ENCODE measurements around the gene OMP. TPM values are rescaled to one million over a fixed set of nuclear protein-coding genes. Genes with fewer than 3 reads are reported as not detected.

Gene OMP
- polyA plus RNA-seq, 3 donors = 0.25 TPM; not detected in 2

DNA sequence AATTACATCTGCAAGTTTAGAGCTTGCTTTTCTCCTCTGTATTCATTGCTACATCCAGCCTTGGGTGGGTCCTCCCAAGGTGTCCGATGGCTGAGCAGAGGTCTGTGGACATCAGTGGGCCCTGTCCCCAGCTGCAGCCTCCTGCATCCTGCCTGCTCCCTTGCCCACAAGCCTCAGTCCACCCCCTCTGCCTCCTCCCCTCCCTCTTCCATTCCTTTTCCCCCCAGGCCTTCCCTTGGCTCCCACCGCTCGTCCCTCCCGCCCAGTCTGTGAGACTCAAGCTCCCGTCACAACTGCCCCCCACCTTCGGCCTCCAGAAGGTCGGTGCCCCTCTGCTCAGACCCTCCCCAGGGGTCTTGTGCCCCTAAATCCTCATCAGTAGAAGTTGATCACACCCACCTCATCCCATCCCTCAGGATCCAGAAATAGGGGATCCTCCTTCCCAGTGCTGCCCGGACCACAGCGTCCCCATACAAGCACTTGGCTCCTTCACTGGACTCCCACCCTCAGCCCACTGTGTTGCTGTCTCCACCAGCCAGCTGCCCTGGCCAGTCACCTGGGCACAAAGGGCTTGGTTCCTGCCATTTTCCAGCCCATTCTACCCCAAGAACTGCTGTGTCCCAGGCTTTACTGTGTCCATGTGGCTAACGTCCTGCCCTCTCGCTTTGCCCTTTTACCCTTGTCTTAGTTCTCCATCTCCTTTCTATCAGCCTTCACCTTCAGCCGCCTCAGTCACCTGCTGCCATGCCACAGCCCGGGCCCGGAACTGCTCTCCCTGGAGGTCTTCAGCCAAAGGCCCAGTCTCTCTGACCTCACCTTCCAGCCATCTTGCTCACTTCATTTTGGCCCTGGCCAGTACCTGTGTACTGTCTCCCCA lies 2.2 kb upstream of the OMP start:
- DNase-seq (ENCODE audit: low read depth in 3 of 3, low spot score in 2 of 3) = no peak

DNA sequence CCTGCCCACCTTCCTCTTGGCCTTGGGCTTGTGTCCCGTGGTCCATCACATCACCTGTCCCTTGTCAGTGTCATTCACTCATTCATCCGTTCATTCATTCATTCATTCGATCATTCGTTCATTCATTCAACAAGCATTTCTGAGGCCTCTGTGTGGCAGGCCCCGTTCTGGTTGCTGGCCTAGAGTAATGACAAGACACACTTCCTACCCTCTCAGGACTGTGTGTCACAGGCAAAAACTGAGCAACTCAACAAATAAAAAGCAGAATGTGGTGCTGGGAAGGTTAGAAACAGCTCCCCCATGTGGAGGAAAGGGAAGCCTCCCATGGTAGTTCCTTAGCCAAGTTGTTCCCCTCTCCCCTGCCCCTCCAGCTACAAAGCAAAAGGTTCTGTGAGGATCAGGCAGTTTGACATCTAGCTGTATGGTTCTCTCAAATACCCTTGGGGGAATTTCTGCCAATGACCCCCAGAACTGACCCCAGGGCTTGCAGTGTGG lies 1.6 kb upstream of the OMP start:
- DNase-seq (ENCODE audit: low read depth in 3 of 3, low spot score in 2 of 3) = no peak

DNA sequence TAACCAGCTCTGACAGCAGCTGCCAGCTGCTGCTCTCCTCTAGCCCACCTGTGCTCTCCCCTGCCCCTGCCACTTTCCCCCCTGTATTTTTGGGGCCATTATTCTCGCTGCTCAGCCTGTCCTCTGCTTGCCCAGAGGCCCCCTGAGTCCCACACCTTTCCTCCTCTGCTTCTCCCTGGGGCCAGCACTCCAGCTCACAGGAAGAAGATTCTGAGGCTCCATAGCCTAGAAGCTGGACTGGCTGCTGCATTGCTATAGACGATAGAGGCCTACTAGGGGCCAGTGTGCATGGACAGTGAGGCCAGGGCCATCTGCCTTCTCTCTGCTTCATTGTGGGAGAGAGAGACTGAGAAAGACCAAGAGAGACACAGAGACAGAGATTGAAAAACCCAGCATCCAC lies 679 bp downstream of the OMP start:
- DNase-seq (ENCODE audit: low read depth in 3 of 3, low spot score in 2 of 3) = no peak

DNA sequence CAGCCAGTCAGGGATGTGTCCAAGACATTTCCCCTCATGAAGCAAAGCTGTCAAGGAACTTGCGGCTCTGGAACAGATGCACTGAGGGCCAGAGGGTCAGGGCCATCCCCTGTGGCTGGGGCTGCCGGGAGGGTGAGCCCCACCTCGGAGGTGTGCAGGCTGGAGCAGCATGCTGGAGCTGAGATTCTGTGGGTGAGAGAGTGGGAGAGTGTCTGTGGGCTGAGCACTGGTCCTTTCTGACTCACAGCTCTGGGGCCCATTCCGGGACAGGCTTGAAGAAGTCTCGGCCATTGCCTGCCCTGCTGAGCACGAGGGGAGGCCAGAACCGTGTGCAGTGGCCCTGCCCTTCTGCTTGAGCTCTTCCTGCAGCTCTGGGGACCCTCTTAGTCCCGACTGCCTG lies 2.1 kb downstream of the OMP start:
- no peak for DNase-seq (ENCODE audit: low read depth in 3 of 3, low spot score in 2 of 3)

DNA sequence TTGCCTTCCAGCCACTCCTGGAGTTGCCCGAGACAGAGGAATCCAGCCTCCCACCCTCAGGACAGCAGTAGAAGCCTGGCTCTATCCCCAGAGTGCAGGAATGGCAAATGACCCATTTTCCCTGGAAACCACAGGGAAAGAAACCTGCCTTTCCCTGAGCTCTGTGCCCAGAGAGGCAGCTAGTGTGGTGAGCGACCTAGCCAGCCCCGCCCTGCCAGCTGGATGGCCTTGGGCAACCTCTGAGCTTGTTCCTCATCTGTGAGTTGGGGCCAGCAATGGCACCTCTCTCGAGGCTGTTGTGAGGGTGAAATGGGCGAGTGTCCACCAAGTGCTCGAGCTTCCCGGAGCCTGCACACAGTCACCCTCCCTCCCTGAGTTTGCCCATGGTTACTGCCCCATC lies 3.7 kb downstream of the OMP start:
- no peak for DNase-seq (ENCODE audit: low read depth in 3 of 3, low spot score in 2 of 3)

DNA sequence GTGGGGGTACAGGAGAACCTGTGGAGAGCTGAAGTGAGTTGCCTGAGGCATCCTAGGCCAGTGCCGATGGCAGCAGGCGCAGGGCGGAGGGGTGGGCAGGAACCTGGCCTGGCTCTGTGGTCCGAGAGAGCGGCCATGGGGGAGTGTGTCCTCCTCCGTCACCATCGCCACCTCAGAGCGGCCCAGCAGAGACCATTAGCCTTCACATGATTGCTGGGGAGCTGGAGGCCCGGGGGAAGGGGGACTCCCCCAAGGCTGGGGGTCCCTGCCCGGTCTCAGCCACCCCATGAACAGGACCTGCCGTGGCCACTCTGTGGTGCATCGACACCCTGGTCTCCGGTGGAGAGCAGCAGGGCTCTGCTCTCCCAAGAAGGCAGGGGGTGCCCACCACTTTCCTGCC lies 4.1 kb downstream of the OMP start:
- no peak for DNase-seq (ENCODE audit: low read depth in 3 of 3, low spot score in 2 of 3)

DNA sequence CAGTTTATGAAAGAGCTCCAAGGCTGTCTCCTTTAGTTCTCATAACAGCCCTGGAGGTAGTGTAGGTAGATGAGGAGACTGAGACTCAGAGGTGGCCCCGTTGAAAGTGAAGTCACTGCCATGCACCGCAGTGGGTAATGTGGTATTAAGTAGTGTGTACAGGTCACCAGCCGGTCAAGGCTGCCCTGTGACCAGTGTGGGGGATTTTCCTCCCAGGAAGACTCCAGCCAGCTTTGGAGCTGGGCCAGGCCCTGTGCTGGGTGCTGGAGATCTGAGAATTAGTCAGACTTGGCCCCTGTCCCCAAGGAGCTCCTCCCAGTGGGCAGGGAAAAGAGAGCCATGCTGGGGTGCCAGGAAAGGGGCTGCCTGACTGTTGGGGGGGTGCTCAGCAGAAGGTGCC lies 5.3 kb downstream of the OMP start:
- no peak for DNase-seq (ENCODE audit: low read depth in 3 of 3, low spot score in 2 of 3)

DNA sequence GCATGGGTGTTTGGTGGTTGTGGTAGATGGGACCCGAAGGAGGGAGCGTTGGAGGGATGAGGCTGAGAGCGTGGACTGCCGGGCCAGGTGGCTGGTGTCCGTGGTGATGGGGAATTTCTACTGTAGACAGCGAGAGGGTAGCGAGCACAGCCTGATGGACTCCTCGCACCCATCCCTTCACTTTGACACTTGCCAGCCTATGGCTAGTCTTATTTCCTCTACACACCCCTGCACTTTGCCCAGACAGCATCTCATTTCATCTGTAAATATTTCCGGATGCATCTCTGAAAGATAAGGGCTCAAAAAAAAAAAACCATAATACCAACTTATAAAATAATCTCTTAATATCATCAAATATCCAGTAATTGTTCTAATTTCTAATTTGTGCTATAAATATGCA lies 5.8 kb downstream of the OMP start:
- no peak for DNase-seq (ENCODE audit: low read depth in 3 of 3, low spot score in 2 of 3)

DNA sequence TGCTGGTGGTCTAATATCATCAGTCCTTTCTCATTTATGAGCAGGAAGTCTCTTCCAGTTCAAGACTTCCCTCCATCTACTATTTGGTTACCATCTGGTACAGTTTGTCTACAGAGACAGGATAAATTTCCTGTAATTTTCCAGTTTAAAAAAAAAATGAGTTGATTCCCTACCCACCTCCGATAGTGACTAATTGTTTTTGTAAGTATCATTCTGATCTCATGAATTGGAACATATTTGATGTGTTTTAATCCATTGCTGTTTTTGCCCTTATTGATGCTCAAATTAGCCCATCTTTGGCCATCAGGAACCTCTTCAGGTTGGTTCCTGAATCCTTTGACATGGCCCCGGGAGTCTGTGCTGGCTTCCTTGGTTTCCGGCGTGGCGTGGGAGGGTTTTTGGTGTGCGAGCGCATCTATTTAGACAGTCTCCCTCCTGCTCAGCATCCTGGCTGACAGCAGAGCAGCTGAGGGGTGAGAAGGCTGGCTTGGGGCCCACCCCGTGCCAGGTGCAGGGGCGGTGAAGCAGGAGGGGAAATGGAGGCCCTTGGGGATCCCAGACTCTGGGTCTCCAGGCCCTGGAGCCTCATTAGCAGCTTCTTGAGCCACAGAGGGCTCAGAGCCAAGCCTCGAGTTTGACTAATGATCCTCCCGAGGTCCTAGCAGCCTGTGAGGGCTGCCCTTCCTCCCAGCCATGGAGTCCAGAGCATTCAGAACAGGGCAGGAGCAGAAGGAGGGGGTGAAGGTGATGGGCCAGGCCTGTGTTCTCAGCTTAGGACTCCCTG lies 6.8 kb downstream of the OMP start:
- no peak for DNase-seq (ENCODE audit: low read depth in 3 of 3, low spot score in 2 of 3)

DNA sequence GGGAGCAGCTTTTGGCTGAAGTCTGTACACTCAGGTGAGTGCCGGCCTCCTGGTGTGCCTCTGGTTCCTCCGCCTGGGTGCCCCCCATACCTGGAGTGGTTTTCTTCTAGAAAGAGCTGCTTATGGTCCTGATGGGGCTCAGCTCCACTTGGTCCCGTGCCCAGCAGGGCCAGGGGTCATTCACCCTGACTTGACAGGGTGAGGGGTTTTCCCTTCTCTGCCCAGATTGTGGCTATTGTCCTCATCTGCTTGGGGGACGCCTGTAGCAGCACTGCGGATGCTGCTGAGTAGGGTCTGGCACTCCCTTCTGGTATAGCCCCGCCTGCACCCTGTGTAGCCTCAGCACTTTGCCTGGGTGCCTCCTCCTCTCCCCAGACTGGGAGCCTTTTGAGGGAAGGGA lies 8.2 kb downstream of the OMP start:
- no peak for DNase-seq (ENCODE audit: low read depth in 3 of 3, low spot score in 2 of 3)

DNA sequence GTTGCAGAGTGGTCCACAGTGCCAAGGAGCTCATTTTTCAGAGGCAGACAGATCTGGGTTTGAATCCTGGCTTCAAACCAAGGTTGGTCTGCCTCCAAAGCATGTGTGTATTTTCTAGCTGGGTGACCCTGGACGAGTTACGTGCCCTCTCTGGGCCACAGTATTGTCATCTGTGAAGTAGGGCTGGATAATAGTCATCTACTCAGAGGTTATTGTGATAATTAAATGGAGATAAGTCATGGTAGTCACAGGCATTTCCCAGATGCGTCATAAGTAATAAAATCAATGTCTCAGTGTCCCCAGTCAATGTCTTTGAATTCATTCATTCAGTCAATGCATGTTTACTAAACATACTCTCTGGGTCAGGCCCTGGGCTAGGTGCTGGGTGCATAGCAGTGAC lies 8.6 kb downstream of the OMP start:
- DNase-seq (ENCODE audit: low read depth in 3 of 3, low spot score in 2 of 3) = no peak

DNA sequence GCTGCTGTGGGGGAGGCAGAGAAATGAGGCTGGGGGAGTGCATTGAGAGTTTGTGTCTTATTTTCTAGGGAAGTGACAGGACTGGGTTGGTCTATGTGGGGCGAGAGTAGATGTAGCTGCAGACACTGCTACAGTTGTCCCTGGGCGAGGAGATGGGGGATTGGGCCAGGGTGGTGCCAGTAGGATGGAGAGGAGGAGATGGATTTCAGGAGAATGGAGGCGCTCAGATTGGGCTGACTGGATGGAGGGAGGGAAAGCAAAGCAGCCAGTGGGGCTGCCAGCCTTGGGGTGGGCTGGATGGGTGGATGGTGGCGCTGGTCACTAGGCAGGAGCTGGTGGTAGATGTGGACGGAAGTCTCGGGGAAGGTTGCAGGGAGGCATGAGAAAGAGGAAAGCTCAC lies 9.3 kb downstream of the OMP start:
- DNase-seq (ENCODE audit: low read depth in 3 of 3, low spot score in 2 of 3) = no peak

DNA sequence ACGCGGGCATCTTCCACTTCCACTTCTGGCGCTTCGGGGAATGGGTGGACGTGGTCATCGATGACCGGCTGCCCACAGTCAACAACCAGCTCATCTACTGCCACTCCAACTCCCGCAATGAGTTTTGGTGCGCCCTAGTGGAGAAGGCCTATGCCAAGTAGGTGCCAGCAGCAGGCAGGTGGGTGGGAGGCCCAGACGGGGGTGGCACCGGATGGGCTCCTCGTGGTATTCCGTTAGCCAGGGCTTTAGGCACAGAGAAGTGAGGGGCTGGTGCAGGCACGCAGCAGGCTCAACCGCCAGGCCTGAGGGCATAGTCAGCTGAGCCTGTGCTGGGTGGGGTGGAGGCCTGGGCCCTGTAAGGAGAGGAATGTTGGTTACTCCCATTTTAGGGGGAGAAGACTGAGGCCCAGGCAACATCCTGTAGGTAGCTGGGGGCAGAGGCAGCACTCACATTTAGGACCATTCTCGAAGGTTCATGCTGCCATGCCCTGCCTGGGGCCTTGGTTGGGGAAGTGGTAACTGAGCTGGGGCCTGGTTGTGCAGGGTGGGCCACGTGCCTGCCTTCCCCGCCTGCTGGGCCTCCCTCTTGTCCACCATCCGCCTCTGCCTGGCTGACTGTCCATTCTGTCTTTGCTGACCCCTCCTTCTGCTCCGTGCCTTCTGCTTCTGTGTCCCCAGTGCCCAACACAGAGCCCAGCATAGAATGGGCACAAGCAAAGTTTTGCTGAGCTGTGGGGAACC lies 10.2 kb downstream of the OMP start:
- no peak for DNase-seq (ENCODE audit: low read depth in 3 of 3, low spot score in 2 of 3)

DNA sequence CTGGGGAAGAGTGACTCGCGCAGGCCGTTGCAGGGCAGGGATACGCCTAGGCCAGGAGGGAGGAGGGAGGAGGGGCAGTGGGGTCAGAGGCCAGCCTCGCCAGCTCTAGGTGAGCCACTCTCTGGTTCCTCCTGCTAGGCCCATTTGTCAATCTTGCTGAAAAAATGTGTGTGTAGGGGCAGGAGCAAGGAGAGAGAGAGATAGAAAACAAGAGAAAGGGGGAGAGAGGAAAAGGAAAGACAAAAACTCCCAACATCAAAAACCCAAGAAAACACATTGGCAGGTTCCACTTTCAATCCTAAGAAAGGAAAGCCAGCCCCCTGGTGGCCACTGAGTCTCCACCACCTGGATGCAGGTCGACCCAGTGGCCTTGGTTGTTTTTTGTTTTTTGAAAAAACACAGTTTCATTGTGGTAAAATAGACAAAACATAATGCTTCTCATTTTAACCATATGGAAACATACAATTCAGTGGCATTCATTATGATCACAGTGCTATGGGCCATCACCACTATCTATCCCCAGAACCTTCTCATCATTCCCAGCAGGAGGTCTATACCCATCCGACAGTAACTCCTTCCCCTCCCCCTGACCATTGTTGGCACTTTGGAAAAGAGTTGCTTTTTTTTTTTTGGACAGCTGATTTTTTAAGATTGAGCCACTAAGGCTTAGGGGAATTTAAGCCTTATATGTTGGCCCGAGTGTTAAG lies 10.9 kb downstream of the OMP start:
- no peak for DNase-seq (ENCODE audit: low read depth in 3 of 3, low spot score in 2 of 3)

DNA sequence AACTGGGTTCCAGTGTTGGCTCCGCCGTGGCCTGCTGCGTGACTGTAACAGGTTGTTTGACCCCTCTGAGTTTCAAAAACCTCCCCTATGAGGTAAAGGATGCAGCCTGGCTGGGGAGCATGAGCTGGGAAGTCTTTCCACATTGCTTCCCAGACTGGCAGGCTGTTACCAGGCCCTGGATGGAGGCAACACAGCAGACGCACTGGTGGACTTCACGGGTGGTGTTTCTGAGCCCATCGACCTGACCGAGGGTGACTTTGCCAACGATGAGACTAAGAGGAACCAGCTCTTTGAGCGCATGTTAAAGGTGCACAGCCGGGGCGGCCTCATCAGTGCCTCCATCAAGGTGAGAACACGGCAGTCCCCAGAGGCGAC lies 11.4 kb downstream of the OMP start:
- no peak for DNase-seq (ENCODE audit: low read depth in 3 of 3, low spot score in 2 of 3)

DNA sequence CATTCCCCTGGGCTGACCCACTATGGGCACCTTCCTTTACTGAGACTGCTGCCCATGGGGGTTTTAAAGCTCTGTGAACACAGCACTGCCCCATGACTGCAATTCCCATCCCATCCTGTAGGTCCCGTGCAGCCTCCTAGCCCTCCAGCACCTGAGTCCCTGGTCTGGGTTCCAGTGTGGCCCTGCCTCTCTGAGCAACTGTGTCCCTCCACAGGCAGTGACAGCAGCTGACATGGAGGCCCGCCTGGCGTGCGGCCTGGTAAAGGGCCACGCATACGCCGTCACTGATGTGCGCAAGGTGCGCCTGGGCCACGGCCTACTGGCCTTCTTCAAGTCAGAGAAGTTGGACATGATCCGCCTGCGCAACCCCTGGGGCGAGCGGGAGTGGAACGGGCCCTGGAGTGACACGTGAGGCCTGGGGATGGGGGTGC lies 12.6 kb downstream of the OMP start:
- no peak for DNase-seq (ENCODE audit: low read depth in 3 of 3, low spot score in 2 of 3)

DNA sequence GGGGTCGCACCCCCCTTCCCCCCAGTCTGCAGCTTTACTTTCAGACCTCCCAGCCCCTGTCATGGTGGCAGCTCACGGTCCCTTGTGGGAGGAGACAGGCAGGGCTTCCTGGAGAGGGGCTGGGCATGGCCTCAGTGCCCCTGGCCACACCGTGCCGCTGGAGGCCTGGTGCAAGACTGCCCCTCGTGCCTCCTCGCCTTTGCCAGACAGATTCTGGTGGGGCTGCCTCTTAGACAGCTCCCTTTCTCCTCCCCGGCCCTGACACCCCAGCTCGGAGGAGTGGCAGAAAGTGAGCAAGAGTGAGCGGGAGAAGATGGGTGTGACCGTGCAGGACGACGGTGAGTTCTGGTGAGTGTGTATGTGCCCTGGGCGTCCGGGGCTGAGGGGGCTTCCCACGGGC lies 13.3 kb downstream of the OMP start:
- no peak for DNase-seq (ENCODE audit: low read depth in 3 of 3, low spot score in 2 of 3)

DNA sequence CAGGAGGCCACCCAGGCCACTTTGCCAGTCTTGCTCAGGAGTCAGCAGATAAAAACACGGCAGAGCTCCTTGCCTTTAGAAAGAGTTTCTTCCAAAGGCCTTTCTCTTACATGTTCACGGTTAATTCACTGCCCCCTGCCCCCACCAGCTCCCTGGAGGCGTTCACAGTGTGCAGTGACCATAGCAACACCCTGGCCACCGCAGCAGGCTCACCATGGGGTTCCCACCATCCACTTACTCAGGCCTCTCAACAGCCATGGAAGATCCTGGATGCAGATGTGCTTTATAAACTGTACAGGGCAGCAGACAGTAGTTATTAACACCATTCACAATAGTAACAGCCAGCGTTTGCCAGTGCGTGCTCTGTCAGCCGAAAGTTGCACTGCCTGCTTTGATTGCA lies 14.9 kb downstream of the OMP start:
- no peak for DNase-seq (ENCODE audit: low read depth in 3 of 3, low spot score in 2 of 3)

DNA sequence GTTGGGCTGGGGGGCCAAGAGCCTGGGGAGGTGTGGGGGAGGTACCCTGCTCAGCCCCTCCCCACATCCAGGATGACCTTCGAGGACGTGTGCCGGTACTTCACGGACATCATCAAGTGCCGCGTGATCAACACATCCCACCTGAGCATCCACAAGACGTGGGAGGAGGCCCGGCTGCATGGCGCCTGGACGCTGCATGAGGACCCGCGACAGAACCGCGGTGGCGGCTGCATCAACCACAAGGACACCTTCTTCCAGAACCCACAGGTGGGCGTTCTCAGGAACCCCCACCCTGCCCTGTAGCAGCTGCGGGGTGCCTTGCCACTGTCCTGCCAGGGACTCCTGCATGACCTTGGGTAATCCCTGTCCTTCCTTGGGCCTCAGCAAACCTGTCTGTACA lies 15.4 kb downstream of the OMP start:
- DNase-seq (ENCODE audit: low read depth in 3 of 3, low spot score in 2 of 3) = no peak

DNA sequence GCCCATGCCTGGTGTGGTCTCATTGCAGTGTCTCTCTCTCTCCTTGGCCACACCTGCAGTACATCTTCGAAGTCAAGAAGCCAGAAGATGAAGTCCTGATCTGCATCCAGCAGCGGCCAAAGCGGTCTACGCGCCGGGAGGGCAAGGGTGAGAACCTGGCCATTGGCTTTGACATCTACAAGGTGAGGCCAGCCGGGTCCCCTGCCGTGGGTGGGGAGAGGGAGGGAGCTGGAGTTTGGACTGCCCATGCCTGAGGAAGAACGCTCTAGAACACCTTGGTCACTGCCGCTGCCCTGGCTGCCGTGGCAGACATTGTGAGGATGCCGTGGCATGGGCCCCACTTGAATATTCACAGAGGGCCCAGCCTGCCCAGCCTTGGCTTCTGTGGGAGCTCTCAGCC lies 16.3 kb downstream of the OMP start:
- no peak for DNase-seq (ENCODE audit: low read depth in 3 of 3, low spot score in 2 of 3)

DNA sequence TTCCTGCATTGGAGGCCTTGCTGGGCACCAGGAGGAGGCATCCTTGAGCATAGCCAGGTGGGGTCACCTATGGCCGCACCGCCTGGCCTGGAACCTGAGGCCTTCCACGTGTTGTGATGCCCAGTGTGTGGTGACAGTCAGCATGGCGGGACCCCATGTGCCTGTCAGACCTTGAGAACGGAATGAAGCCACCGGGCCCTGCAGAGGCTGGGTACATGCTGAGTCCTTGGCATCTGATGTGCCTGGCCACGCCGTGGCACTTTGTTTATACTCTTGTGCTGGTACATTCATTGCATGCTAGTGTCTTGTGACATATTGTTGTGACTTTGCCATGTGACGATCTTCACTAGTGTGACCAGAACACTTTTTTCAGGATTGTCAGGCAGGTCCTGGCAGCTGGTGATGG lies 16.9 kb downstream of the OMP start:
- DNase-seq (ENCODE audit: low read depth in 3 of 3, low spot score in 2 of 3) = no peak
